GM21717 (cell line): ENCODE results near the gene ZNF516.
"Not testable (repeated sequence)": the region's sequence is repeated elsewhere in the genome, so short reads cannot be mapped to it uniquely, and the experiment has no call there.

Experiments used
- ATAC-seq: cut with Tn5 transposase; IDR thresholded peaks from one replicate; pipeline ENCODE4 v1.9.1; 2021; ENCODE audit warnings: mild to moderate bottlenecking, moderate library complexity; ENCODE audit not compliant: unreplicated experiment

Gene ZNF516, protein sequence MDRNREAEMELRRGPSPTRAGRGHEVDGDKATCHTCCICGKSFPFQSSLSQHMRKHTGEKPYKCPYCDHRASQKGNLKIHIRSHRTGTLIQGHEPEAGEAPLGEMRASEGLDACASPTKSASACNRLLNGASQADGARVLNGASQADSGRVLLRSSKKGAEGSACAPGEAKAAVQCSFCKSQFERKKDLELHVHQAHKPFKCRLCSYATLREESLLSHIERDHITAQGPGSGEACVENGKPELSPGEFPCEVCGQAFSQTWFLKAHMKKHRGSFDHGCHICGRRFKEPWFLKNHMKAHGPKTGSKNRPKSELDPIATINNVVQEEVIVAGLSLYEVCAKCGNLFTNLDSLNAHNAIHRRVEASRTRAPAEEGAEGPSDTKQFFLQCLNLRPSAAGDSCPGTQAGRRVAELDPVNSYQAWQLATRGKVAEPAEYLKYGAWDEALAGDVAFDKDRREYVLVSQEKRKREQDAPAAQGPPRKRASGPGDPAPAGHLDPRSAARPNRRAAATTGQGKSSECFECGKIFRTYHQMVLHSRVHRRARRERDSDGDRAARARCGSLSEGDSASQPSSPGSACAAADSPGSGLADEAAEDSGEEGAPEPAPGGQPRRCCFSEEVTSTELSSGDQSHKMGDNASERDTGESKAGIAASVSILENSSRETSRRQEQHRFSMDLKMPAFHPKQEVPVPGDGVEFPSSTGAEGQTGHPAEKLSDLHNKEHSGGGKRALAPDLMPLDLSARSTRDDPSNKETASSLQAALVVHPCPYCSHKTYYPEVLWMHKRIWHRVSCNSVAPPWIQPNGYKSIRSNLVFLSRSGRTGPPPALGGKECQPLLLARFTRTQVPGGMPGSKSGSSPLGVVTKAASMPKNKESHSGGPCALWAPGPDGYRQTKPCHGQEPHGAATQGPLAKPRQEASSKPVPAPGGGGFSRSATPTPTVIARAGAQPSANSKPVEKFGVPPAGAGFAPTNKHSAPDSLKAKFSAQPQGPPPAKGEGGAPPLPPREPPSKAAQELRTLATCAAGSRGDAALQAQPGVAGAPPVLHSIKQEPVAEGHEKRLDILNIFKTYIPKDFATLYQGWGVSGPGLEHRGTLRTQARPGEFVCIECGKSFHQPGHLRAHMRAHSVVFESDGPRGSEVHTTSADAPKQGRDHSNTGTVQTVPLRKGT

DNA sequence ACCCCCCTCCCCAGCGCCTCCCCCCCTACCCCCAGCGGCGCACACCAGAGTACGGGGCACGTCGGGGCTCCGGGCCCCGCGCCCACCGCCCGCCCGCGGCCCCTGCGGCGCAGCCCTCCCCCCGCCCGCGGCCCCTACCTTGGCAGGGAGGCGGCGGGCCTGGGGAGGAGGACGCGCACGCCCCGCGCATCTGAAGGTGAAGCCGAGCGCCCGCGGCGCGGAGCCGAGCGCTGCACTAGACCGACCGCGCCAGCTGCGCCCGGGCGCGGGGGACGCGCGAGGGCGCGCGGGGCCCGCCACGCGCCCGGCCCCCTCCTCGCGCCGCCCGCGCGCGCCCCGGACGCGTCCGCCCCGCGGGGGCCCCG, at the start of gene ZNF516:
Gene ZNF516 (minus strand): TSS at position 237 of the 365 bp plus-strand sequence. CDS start 52,188 bp downstream, outside the sequence.
- no peak for ATAC-seq

DNA sequence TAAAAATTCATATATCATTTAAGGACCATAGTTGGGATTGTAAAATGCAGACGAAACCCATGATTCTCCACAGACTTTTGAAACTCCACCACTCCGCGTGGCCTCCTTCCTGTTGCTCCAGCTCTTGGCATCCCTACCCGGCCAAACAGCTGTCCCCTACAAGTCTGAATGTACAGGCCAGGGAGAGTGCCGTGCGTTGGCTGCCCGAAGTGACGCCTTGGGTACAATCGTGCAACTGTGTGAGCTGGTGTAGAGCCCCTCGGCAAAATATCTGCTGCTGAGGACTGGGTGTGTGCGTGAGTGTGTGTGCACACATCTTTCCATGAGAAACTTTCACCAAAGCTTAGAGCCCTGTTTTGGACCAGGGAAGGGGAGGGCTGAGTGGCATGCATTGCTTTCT, 43.8 kb upstream of the ZNF516 start:
- ATAC-seq = no peak

DNA sequence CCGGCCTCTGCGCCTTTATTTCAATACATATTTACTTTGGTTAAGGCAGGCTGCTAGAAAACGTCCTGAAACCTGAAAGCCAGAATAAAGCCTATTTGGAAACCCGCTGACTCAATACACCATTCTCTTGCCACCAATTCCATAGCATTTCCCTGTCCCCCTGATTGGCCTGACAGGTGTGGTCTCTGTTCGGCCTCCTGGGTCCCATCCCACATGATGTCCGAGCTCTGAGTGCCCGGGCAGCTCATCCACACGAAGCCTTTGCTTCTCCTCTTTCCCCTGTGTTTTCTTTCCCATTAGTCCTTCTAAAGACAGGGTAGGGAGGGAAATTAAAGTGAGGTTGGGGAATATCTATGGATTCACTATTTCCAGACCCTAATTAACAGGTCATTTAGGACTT, 42.6 kb upstream of the ZNF516 start:
- ATAC-seq = no peak

DNA sequence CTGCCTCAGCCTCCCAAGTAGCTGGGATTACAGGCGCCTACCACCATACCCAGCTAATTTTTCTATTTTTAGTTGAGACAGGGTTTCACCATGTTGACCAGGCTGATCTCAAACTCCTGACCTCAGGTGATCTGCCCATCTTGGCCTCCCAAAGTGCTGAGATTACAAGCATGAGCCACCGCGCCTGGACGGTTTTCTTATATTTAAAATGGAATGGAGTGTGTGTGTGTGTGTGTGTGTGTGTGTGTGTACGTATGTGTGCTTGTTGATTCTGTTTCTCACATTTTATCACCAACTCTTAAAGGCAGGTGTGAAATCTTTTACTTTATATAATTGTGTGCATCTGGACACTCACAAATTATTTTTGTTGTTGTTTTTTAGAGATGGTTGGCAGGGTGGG, 41.6 kb upstream of the ZNF516 start:
- not testable (repeated sequence) for ATAC-seq

DNA sequence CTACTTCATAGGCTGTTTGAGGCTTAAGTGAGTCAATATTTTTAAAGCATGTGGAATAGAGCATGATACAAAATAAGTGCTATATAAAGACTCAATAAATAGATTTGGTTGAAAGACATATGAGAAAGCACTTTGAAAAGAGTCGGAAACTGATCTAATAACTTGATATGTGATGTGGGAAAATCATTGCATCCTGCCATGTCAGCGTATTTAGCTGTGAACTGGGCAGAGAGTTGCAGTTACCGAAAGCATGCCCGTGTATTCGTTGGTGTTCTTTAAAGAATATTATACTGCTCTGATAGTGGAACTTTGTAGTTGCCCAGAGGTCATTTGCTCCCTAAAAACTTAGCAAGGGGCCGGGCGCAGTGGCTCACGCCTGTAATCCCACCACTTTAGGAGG, 37.8 kb upstream of the ZNF516 start:
- no peak for ATAC-seq

DNA sequence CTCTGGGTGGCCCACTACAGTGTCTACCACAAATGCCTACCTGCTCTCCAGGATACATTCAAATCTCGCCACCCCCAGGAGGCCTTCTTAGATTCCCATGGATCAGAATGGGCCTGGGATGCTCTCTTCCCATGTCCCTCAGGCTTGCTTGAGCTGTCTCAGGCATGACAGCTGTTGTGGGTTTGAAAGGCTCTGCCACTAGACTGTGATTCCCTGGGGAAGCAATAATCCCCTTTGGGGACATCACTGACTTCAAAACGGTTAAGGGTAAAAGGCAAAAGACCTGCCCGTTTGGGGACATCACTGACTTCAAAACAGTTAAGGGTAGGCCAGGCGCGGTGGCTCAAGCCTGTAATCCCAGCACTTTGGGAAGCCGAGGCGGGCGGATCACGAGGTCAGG, 35.8 kb upstream of the ZNF516 start:
- ATAC-seq = no peak

DNA sequence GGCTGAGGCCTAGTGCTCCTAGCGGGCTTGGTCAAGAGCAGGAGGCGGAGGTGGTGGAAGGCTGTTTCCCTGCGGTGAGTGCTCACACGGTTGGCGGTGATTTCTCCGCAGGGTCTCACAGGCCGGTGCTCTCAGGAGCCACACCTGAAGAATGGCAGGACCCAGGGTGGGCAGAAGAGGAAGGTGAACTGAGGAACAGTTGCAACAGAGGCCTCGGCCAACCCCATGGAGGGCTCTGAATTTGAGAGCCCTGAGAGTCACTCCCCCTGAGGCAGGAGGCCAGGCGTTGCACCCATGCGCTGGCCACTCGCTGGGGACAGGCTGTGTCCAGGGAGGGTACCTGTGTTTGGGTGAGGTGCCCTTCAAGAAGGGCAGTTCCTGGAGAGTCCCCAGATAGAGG, 35.3 kb upstream of the ZNF516 start:
- ATAC-seq = no peak

DNA sequence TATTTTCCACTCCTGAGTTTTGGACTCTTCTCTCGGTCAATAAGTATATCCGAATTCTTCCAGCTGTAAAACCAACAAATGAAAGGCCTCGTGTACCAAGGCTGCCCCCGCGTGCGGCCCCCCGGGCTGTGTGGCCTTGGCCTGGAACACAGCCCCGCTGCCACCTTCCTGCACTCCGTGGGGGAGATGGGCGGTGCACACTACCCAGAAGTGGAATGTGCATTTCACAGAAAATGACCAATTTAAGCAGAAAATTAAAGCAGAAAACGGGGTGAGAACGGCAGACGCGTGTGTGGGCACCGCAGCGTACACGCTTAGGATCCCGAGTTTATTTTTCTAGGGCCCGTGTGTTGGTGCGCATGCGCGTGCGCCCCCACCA, 34.4 kb upstream of the ZNF516 start:
- ATAC-seq = no peak

DNA sequence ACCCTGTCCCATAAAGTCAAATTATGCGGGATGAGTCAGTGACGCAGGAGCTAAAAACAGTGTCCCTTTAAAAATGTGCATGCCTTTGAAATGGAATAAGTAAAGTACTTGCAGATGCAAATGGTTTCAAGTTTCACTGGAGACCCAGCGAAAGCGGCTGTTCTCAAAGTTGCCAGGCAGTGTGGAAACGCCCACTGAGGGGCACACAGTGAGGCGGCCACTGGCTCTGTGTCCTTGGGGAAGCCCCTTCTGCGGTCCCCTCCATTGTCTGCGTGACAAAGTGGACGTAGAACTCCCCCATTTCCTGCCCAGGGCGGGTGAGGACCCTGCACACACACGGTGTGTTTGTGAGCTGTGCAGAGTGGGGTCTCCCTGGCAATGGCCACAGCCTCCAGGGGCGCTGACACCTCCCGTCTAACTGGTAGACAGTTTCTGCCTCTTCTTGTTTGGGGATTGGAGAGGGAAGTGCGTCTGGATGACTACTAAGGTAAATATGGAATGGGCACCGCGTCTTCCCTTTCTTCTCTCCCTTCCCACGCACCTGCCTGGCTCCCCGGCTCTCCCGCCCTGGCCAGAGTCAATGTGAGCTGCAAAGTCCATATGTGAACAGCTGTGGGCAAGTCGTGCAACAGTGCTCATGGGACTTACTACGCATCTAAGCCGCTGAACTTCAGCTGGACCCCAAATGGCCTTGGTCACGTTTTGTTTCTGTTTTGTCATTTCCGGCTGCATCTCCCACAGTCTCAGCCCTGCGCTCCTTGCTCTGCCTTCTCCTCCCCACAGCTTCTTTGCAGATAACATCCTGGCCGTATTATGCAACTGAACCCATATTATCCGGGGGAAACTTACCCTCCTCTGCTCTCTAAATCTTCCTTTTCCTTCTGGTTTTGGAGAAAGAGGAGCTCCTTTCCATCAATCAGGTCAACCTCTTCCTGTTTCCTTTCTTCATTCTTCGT, 33.7 kb upstream of the ZNF516 start:
- ATAC-seq = no peak

DNA sequence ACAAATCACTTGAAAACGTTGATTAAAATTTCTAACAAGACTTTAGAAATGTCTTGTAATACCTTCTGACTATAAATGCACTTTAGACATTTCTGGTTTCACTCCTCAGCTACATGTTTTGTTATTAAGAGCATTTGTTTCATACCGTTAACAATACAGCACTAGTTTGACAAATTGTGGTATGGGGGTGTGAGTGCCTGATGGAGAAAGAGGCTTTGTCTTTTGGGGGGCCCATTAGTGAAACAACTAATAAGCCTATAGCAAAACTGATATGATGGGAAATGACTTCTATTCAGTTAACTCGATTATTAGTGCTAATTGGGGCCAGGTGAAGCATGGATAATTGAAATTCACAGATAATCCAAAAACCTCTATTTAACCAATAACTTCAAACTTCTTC, 30.9 kb upstream of the ZNF516 start:
- no peak for ATAC-seq

DNA sequence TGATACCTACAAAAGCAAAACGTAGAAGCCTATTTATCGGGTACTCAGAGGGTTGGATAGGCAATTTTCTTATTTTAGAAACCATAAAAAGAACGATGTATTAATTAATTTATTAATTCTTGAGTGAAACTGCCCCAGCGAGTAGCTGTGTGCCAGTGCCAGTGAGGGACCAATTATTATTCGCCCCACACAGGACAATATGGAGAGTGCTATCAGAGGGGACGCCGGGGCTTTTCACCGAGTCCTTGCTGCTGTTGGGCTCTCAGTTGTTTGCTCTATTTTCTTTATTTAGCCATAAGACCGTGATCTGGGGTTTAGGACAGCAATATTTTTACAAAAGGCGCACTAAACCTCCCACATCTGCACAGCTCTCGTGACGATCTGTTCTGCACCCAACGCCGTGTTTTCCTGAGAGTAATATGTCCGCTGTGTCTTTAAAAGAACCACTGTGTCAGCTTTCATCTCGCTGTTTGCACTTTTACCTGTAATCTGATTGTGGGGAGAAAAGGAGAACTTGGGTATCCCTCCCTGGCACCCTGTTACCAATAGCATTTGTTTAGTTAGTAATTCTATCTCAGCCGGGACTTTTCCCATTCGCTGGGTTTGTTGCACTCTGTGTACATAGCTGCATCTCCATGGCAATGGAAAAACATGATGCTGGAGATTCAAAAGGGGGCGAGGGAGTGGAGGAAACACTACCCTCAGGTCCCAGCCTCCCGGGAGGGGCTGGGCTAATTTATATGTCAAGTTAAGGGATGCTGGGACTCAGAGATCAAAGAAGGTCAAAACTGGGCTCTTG, 30.1 kb upstream of the ZNF516 start:
- no peak for ATAC-seq

DNA sequence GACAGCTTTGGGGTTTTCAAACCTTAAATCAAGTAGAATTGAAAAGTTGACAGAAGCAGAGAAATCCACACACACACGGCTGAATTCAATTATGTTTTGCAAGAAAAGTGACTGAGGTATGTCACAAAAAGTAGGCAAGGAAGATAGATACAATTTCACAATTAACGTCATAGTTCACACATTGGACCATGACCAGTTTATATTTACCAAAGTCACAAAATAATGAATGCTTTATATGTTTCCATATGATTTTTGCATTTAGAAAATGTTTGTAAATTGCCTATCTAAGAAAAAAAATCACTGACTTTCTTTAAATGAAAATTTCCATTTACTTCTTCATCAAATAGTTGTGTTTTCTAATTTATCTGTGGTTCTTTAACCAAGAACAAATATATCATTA, 29.4 kb upstream of the ZNF516 start:
- no peak for ATAC-seq

DNA sequence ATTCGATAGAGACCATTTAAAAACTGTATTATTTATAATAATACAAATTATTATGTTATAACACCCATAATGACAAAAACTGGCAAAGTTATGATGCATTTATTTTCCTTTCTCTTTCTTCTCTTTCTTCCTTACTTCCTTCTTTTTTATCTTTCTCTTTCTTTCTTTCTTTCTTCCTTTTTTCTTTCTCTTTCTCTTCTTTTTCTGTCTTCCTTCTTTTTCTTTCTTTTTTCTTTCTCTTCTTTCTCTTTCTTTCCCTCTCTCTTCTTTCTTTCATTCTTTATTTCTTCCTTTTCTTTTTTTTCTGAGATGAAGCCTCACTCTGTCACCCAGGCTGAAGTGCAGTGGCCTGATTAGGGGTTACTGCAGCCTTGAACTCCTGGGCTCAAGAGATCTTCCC, 27.5 kb upstream of the ZNF516 start:
- no peak for ATAC-seq

DNA sequence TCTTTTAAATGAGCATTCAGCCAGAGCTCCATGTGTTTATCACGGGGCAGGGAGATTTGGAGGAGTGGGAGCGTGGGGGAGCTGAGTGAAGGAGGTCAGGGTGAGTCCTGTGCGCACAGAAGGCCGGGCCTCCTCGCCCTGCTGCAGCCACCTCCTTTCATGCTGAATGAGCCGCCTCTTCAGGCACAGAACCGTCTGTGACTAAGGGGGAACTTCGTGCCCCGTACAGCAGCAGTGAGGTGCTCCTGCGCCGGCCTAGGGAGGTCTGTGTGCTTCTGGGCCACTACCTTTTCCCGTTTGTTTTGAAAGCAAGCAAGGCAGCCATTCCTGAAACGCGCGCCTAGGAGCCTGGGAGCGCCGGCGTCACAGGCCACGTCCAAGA, 27.1 kb upstream of the ZNF516 start:
- ATAC-seq = no peak

DNA sequence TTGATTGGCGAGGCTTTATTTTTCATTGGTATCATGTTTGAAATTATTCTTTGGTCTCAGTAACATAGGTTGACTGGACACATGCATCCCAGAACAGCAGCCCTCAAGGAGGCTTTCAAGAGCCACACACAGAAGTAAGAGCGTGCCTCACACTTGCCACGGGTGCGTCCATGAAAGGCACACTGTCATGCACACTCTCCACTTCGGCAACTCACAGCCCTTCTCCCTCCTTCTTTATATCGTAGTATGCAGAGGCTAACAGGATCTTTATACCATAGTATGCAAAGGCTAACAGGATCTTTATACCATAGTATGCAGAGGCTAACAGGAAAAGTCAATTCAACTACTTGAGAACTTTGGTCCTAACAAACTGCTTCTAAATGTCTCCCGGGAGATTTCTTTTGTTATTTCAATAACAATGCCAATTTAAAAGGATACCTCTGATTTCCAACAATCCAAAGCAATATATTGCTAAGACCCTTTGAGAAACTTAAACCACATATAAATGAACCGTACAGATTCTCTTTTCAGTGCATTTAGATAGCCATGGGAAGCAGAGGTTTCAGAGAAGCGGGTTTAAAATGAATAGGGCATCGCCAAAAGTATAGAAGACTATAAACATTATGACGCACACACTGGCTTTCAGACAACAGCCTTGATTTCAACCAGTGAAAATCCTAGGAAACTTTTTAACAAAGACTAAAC, 26.5 kb upstream of the ZNF516 start:
- ATAC-seq = no peak

DNA sequence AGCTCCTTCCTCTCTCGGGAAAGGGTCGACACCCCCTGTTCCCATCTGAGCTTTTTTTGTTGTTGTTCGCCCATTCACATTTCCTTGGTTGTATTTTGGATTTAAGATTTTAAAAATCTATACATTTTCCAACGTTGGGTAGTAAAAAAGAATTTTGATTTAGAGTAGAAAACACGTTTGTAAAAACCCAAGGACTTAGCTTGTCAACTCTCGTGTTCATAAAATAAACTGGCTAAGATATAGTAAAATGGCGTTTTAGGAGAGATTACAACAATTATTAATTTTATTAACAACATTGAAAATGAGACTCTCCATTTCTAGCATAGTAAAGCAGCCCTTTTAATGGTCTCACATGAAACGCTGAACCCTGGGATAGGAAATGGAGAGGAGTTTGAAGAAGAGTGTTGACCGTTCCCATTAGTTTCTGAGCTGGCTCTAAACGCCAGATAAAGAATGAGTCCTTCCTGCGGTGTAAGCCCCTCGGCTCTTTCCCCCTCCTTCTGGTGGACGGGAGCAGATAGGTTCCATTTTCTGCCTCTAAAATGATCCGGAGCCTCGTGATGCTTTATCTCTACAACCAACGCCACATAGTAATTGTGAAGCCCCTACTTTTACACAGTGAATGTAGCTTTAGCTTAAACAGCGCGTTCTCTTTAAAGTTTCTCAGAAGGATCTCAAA, 24.0 kb upstream of the ZNF516 start:
- ATAC-seq = no peak

DNA sequence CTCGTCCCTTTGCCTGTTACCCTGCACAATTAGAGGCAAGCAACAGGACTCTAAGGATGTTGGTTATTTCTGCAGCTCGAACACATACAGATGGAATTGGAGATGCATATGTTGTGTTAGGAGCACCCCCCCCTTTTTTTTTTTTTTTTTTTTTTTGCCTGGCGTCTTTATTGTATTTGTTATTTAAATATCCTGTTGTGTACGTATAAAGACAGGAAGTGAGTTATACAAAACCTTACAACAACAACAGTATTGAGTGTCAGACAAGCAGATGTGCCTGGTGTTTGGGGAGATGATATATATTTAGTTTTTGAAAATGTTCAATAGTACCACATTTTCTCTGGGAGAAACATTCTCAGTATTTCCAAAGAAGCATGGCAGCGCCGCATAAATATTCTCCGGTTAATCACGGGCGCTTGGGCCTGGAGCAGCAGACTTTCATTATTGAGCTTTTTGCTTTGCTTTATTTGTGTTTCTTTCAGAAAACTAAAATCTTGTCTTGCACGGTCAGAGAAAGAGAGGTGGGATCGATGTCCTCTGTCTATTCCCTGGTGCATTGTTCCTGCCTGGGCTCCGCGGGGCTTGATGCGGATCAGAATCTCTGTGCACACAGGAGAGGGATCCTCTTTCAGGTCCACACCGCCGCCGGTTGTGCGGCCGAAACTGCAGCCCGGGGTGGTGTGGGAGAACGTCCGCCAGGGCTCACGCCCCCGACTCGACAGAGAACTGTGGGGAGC, 23.2 kb upstream of the ZNF516 start:
- ATAC-seq = no peak

DNA sequence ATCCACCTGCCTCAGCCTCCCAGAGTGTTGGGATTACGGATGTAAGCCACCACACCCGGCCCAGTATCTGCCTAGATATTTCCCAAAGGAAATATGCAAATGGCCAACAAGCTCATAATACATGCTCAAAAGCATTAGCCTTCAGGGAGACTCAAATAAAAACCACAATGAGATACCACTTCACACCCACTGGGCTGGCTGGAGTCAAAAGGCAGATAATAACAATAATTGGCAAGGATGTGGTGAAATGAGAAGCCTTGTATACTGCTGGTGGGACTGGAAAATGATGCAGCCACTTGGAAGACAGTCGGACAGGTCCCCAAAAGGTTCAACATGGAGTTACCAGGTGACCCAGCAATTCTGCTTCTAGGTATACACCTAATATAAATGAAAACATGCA, 20.5 kb upstream of the ZNF516 start:
- no peak for ATAC-seq
